TTC549 (cell line): Measurements from ENCODE around the gene FANCL.
"Not testable (repeated sequence)": the region's sequence is repeated elsewhere in the genome, so short reads cannot be mapped to it uniquely, and the experiment has no call there.

Source experiments
- FAIRE-seq: peaks from 2 replicates; lab custom pipeline; 2012; peaks lifted over from hg19 to GRCh38; lab: Jason Lieb, UNC

The FANCL gene

GRCh38 chr2:58206785-58207184 is 34.3 kb downstream of the FANCL start:
- no peak for FAIRE-seq

DNA sequence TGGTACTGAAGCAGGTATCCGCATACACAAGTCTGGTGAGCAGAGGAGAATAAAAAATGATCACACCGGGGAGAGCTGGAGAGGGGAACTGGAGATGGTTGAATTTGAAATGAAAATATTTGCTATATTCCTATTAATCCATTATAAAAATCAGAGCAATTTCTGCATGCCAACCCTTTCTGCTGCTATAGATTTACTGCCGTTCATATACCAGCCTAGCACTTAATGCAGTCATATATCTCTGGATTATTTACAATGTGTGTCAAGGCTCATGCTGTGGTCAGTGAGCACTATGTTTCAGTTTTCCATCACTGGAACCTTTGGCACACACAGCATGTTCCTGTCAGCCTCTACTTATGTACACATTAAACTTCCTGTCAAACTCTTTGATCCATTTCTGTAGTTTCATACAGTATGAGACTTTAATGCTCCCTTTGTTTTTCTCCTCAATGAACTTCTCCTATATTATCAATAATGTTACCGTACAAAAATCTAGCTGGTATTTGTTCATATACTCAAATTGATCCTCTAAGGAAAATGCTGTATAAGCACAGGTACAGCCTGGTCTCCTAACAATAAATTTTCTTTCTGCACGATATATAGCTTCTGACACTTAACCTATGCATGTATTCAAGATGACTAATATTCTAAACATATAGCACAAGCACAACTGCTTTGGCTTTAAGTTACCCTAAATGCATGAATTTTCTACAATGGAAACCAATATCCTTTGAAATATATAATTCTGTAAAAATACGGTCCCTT is 36.7 kb downstream of the FANCL start:
- FAIRE-seq = no peak

DNA sequence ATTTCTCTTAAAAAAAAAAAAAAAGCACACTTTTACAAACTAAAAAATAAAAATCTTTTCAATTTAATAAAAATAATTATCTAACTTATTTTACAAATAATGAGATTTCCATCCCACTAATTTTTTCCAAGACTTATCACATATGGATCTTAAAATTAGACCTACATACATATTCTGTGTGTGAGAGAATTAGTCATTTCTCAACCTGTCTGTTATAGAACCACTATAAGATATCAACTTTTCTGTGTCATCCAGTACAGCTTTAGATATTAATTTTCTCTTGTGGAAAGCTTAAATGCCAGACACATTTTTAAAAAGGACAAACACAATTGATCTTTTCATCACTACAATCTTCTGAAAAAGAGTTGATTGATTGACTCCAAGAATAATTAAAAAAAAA is 38.1 kb downstream of the FANCL start:
- FAIRE-seq = peak; percentile 67

GRCh38 chr2:58202404-58202803 is 38.7 kb downstream of the FANCL start:
- no peak for FAIRE-seq

DNA sequence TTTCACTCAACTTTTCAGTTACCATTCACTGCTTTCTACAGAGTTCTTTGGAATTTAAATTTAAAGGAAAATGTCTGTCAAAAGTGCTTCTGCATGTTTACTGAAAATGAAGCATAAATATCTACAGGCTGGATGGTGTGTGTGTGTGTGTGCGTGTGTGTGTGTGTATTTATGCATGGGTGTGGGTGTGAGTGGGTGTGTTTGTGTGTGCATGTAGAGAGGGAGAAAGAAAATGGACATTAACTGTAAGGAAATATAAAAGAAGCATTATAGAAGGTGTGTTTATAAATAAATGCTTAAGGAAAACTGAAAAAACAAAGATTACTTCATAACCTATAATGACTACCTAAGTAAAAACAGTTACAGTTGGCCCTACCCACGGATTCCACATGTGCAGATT is 43.2 kb downstream of the FANCL start:
- FAIRE-seq = no peak

- FAIRE-seq = peak; percentile 58
Measured at GRCh38 chr2:58195662-58196061, 45.5 kb downstream of the FANCL start.

DNA sequence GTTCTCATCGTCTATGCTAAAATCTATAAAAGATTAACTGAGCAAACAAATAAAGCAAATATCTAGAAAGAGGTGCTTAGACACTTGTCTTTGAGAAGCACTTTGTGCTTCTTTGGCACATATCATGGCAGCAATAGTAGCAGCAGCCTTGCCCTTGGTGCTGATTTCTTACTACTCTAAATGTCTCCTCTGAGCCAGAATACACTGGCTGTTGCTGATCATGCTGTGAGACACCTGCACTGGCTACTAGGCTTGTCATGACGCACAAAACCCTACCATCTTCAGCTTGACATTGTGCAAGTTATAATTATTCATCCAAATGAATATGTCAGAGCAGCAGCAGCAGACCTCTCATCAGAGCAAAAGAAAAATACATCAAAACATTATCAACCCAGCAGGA is 46.7 kb downstream of the FANCL start:
- no peak for FAIRE-seq

DNA sequence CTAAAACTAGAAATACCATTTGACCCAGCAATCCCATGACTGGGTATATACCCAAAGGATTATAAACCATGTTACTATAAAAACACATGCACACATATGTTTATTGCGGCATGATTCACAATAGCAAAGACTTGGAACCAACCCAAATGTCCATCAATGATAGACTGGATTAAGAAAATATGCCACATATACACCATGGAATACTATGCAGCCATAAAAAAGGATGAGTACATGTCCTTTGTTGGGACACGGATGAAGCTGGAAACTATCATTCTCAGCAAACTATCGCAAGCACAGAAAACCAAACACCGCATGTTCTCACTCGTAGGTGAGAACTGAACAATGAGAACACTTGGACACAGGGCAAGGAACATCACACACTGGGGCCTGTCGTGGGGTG is 54.1 kb downstream of the FANCL start:
- FAIRE-seq = not testable (repeated sequence)

- FAIRE-seq = no peak
Measured at GRCh38 chr2:58186501-58186900, 54.6 kb downstream of the FANCL start.

DNA sequence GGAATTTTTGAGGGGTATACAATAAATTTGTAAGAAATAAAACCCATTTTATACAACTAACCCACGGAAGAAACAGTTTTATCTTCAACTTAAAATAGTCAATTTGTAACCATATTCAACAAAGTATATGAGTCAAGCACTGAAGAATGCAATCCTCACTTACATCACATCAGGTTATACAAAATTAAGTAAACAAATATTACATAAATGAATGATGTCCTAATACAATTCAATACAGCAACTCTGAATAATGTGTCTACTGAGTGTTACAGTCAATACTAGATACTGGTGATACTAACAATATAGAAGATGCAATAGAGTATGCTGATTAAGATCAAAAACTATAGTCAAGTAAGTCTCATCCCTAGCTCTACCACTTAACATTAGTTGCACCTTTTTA is 58.6 kb downstream of the FANCL start:
- no peak for FAIRE-seq

DNA sequence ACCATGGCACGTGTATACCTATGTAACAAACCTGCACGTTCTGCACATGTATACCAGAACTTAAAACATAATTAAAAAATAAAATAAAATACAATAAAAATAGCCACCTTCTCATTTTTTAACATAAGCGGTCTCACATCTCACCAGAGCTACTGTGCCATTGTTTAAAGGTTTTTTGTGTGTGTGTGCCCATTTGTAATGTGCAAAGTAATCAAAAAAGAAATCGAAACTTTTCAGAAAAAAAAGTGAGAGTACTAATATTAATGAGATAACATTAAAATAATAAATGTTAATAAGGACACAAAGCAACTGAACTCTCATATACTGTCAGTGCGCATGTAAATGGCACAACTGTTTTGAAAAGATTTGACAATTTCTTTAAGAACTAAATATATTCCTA is 60.5 kb downstream of the FANCL start:
- no peak for FAIRE-seq

DNA sequence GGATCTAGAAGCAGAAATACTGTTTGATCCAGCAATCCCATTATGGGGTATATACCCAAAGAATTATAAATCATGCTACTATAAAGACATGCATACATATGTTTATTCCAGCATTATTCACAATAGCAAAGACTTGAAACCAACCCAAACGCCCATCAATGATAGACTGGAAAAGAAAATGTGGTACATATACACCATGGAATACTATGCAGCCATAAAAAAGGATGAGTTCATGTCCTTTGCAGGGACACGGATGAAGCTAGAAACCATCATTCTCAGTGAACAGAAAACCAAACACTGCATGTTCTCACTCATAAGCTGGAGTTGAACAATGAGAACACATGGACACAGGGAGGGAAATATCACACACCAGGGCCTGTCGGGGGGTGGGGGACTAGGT is 61.0 kb downstream of the FANCL start:
- FAIRE-seq = not testable (repeated sequence)

- not testable (repeated sequence) for FAIRE-seq
Measured at GRCh38 chr2:58177187-58177586, 63.9 kb downstream of the FANCL start.

- not testable (repeated sequence) for FAIRE-seq
Measured at GRCh38 chr2:58171831-58172230, 69.3 kb downstream of the FANCL start.

DNA sequence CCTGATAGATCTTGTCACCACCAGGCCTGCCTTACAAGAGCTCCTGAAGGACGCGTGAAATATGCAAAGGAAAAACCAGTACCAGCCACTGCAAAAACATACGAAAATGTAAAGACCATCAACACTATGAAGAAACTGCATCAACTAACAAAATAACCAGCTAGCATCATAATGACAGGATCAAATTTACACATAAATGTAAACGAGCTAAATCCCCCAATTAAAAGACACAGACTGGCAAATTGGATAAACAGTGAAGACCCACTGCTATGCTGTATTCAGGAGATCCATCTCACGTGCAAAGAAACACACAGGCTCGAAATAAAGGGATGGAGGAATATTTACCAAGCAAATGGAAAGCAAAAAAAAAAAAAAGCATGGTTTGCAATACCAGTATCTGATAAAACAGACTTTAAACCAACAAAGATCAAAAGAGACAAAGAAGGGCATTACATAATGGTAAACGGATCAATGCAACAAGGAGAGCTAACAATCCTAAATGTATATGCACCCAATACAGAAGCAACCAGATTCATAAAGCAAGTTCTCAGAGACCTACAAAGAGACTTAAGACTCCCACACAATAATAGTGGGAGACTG is 70.7 kb downstream of the FANCL start:
- FAIRE-seq = not testable (repeated sequence)

DNA sequence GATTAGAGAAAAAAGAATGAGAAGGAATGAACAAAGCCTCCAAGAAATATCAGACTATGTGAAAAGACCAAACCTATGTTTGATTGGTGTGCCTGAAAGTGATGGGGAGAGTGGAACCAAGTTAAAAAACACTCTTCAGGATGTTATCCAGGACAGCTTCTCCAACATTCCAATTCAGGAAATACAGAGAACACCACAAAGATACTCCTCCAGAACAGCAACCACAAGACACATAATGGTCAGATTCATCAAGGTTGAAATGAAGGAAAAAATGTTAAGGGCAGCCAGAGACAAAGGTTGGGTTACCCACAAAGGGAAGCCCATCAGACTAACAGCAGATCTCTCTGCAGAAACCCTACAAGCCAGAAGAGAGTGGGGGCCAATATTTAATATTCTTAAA is 71.3 kb downstream of the FANCL start:
- FAIRE-seq = not testable (repeated sequence)

GRCh38 chr2:58168130-58168529 is 73.0 kb downstream of the FANCL start:
- not testable (repeated sequence) for FAIRE-seq

DNA sequence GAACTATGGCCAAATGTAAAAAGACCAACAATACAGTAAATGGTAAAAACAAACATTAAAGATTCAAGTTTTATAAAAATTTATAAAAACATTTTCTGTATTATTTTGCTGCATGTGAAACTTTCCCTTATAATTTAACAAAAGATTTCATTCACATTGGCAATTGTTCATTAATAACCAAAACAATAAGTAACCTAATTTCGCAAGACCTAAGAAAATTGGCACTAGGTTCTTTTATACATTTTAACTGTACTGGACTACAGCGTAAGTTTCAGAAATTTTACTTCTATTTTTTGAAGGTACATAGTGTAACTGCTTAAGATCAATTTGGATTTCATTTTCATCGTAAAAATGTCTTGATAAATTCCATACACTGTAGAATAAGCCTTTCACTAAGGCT is 77.2 kb downstream of the FANCL start:
- peak; percentile 62 for FAIRE-seq

DNA sequence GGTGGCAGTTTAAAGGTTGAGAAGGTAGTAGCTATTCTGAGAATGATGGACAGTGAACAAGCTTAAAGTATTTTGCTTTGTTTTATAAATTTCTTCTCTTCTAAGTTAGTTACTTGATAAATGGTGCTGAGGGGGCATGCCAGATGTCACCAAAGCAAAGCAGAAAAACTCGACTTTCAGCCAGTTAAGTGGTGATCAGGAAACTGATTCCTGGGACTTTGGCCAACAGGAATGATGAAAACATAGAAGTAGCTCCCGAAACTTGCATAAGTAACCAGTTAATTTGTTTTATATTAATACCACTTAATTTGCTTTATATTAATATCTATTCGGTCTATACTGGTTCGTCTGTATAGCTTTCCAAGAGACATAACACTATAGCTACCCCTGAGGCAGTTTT is 82.6 kb downstream of the FANCL start:
- FAIRE-seq = no peak

DNA sequence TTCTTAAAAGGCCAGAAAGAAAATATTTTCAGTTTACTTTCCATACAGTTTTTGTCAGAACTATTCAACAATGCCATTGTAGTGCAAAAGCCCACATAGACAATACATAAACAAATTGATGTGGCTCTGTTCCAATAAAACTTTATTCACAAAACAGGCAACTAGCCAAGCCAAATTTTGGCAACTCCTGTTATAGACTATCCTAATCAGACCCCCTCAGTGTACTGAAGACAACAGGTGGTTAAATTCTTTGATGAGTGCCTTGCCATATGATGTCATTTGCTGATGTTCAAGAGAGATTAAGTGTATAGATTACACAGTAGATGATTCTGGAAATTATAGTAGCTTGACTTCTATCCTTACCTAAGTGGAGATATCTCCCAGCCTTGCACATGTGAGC is 83.4 kb downstream of the FANCL start:
- no peak for FAIRE-seq

DNA sequence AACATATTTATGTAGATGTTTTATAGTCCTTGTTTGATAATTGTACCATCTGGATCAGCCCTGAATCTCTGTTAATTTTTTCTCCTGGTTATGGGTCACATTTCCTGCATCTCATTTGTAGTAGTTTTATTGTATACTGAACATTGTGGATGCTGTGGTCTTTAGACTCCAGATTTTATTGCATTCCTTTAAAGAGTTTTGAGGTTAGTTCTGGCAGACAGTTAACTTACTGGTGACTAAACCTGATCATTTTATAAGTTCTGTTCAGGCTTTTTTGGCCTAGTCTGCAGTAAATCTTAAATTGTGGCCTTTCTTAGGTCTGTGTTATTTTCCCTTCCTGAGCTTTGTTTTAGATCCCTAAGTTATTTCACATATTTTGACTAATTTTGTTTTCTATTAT is 84.3 kb downstream of the FANCL start:
- FAIRE-seq = no peak

- FAIRE-seq = no peak
Measured at GRCh38 chr2:58155160-58155778, 85.9 kb downstream of the FANCL start.

DNA sequence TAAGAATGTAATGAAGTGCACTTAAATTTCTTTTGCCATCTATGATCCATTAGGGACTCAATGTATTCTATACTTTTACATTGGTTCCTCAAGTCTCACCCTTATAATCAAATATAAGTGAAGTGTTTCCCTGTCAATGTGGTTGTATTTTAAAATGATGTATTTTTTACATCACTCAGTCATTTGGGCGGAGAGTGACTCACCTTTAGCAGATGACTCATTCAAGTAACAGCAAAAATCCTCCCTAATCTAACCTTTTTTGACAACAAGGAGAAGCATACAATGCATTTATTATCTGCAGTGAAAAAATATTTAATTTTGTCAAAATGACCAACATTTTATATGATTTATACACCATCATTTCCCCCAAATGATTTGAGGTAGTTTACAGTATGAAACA is 94.4 kb downstream of the FANCL start:
- no peak for FAIRE-seq

DNA sequence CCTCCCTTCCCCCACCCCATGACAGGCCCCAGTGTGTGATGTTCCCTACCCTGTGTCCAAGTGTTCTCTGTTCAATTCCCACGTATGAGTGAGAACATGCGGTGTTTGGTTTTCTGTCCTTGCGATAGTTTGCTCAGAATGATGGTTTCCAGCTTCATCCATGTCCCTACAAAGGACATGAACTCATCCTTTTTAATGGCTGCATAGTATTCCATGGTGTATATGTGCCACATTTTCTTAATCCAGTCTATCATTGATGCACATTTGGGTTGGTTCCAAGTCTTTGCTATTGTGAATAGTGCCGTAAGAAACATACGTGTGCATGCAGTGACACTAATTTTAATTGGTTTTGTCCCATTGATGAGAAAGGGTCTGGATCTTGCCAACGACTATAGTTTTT is 95.4 kb downstream of the FANCL start:
- FAIRE-seq = not testable (repeated sequence)
